ENCODE measurements around the gene LINGO1.

Gene LINGO1

GRCh38 chr15:77567202-77567601 lies 65.5 kb downstream of the LINGO1 start:
- DNase-seq, result no peak

- no peak for DNase-seq
These were observed 66.6 kb downstream of the LINGO1 start for GRCh38 chr15:77566092-77566491.

GRCh38 chr15:77565378-77565915 lies 67.3 kb downstream of the LINGO1 start:
- no peak for DNase-seq

GRCh38 chr15:77564938-77565337 lies 67.8 kb downstream of the LINGO1 start:
- no peak for DNase-seq

GRCh38 chr15:77564341-77564740 lies 68.4 kb downstream of the LINGO1 start:
- no peak for DNase-seq

- DNase-seq, result no peak
These were observed 69.0 kb downstream of the LINGO1 start for GRCh38 chr15:77563623-77564156.

Data from kidney glomerular epithelial cell (primary cell).